NCI-H2196 (cell line): ENCODE results near the gene REXO1.

ENCODE experiments used
- DNase-seq: peaks from one replicate; lab custom pipeline; 2025; ENCODE audit not compliant: unreplicated experiment; lab: John Stamatoyannopoulos, UW

Gene REXO1

DNA sequence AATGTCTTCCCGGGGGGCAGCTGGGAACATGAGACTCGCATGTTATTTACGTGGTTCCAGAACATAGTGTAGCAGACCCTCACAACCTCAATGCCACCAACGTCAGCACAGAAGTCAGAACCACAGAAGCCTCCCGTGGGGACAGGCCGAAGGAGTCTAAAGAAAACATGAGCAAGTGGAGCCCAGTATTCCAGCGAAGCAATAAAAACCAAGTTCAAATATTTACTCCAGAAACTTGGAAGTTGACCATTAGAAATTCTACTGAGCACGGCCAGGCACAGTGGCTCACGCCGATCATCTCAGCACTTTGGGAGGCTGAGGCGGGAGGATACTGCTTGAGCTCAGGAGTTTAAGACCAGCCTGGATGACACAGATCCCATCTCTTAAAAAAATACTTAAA, 18.3 kb downstream of the REXO1 start:
- no peak for DNase-seq

DNA sequence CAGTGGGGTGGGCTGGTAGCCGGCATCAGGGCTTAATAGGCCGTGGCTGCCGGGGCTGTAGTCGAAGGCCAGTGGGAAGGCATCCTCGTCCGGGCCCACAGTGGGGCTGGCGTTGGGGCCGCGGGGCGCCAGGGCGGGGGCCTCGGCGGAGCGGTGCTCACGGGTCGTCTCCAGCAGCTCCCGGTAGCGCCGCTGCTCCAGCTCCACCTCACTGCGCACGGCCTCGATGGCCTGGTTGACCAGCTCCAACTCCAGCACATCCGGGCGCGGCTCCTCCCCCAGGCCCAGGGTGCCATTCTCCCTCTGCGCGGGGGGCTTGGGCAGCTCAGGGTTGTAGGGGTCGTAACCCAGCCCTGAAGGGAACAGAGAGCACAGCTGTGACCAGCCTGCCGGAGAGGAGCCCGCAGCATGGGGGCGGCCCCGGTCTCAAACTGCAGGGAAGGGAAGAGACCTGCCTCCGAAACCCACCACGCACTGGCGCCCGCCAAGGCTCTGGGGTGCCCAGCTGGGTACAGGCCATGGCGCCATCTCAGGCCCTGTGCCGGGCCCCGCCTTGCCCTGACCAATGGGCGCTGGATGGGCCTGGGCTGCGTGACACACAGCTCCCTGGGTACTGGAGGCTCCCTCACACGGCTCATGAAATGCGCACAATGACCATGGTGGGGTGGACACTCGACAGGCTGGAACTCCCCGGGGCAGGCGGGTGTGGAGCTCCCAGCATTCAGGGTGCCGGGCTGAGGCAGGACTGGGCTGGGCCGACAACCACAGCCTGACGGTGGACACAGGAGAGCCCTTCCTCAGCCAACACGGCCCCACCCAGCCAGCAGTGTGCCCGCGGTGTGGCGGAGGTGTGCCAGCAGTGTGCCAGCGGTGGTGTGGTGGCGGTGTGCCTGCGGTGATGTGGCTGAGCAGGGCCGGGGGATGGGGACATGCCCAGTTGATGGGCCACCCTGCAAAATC, 19.7 kb downstream of the REXO1 start:
- DNase-seq: no peak

DNA sequence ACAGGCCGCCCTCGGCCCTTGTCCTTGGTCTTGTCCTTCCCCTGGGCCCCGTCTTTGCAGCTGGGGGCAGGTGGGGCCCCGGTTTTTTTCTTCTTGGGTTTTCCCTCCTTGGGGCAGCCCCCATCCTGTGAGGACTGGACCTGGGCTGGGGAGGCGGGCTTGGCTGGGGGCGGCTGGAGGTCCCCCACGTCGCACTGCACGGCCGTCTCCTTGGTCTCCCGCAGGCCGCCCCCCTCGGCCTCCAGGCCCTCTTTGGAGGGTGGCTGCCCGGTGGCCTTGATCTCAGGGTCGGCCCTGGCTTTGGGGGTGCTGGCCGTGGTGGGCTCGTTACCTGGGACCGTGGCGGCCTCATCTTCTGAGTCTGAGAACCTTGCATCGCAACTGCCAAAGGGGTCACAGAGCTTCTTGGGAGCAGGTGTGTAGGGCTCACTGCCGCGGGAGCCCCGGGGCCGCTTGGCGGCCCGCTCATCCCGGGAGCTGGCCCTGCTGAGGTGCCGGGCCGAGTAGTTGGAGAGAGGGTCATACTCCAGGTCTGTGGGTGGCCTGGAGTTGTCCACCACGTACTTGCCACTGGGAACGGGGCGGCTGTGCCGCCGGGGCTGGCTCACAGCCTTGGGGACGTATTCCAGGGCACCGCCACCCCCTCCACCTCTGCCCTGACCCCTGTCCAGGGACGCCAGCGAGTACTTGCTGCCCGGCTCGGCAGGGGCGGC, 20.6 kb downstream of the REXO1 start:
- DNase-seq: no peak

DNA sequence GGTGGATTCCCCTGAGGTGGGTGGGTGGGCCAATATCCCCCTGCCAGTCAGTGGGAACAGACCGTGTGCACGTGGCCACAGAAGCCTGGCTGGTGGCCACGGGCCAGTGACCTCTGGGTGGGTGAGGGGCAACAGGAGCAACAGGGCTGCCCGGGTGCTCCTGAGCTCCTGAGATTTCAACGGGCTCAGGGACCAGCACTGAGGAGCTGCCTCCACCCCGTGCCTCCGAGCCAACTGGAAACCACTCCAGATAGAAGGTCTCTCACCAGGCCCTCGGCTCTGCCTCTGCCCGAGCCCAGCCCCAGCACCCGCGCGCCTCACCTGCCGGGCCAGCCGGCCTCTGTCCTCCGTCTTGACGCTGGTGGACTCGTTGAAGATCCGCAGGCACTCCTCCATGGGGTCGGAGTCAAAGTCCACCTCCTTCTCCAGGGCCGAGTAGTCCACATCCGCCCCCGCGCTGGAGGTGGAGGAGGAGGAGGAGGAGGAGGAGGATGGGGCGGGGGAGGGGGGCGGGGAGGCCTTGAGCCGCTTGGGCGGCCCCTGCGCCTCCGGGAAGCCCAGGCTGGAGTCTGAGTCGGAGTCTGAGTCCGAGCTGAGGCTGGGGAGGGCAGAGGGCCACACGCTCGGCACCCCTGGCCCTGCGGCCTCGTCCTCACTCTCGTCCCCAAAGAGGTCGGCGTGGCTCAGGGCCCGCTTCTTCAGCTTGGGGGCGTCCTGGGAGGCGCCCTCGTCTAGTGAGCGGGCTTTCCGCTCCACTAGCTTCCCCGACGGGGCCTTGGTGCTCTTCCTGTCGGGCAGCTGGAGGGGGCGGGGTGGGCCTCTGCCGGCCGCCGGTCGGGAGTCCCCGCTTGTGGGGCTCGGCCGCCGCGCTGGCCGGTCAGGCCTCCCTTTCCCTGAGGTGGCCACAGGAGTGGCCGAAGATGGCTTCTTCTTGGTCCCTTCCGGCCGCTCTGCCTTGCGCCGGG, 21.4 kb downstream of the REXO1 start:
- no peak for DNase-seq

DNA sequence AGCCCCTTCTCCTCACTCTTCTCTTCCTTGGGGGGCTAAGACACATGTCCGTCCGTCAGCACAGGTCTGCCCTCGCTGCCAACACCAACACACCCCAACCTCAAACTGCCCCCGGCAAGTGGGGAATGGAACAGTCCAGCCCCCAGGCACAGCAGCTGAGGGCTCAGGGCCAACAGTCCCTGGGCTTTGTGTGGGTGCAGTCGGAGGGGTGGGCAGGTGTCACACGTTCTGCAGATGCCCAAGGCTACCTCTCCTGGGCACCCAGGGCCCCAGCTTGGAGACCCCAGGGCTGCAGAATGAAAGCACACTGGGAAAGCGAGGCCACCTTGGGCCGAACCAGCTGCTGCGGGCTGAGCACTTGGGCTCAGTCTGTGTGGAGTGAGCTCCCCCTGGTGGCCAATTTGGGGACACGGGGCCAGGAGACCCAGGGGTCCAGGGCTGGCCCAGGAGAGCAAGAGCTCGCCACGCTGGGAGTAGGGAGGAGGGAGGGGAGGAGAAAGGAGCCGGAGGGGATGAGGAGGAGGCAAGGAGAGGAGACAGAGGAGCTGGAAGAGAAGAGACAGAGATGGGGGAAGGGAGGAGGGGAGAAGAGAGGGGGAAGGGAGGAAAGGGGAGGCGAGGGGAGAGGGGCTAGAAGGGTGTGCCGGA, 22.2 kb downstream of the REXO1 start:
- peak; percentile 84 for DNase-seq

DNA sequence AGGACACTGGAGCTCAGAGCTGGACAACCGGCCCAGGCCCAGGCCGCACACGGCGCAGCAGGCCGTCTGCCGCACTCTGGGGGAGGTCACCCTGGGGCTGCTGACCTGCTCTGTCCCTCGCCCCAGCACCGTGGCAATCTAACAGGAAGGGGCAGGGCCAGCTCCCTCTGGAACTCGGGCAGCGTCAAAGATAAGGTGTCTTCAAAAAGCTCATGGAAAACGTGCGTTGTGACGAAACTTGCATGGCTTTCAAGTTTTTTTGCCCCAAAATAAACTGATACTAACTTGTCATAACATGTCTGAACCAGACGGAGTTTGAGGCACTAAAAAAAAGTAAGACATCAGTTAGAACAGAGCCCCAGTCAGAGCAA, 24.0 kb downstream of the REXO1 start:
- DNase-seq: no peak

DNA sequence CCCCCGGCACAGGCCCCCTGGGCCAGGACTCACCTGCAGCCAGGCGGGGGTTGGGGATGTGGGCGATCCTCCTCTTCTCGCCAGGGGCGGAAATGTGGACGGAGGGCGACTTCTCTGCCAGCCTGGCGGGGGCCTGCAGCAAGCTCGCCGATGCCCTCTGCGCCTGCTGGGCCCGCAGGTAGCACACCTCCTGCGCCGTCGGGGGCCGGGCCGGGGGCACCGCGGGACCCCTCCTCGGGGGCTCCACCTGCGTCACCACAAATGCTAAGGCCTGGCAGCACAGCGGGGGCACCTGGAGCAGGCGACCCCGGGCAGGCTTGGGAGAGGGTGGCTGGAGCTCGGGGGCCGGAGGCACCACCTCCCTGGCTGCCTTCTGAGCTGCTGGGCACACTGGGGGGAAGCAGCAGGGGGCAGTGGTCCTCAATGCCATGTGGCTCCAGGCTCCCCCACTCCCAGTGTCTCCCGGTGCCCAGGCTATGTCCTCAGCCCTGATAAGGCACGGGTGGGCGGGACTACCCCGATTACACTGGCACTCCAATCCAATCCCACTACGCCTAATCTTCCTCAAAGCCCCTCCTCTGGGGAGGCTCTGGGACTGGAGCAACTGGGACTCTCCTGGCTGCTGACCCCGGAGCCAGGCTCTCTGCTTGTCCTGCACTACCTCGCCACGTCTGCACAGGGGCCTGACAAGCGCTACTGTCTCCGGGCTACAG, 24.6 kb downstream of the REXO1 start:
- DNase-seq: no peak

DNA sequence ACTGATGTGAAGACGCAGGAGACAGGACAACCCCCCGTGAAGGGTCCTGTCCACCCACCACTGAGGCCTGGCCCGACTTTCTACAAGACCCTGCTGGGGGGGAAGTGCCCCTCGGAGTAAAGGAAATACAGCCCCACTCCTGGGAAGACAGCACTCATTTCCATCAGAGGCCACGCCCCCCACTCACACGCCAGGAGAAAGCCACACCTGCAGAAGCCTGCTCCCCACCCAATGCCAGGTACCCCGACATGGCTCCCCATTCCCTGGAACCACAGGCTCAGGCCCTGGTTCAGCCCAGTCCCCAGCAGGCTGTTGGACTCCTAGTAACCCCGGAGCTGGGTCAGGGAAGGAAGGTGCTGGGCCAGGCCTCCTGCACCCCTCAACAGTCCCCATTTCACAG, 25.3 kb downstream of the REXO1 start:
- no peak for DNase-seq

DNA sequence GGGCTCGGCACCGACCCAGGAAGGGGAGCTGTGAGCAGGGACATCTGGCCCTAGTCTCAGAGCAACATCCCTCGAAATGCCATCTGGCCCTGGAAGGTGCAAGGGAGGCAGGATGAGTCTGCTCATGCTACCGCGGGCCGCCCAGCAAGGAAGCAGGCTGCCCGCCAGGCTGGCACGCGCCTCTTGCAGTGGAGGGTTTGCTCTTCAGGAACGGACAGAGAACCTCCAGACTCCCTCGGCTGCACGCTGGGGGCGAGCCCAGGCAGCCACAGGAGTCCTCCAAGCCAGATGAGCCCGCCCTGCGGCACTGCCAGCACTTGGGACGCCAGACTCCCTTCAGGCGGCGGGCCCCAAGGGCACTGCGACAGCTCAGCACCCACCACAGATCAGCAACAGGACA, 26.1 kb downstream of the REXO1 start:
- DNase-seq: no peak

DNA sequence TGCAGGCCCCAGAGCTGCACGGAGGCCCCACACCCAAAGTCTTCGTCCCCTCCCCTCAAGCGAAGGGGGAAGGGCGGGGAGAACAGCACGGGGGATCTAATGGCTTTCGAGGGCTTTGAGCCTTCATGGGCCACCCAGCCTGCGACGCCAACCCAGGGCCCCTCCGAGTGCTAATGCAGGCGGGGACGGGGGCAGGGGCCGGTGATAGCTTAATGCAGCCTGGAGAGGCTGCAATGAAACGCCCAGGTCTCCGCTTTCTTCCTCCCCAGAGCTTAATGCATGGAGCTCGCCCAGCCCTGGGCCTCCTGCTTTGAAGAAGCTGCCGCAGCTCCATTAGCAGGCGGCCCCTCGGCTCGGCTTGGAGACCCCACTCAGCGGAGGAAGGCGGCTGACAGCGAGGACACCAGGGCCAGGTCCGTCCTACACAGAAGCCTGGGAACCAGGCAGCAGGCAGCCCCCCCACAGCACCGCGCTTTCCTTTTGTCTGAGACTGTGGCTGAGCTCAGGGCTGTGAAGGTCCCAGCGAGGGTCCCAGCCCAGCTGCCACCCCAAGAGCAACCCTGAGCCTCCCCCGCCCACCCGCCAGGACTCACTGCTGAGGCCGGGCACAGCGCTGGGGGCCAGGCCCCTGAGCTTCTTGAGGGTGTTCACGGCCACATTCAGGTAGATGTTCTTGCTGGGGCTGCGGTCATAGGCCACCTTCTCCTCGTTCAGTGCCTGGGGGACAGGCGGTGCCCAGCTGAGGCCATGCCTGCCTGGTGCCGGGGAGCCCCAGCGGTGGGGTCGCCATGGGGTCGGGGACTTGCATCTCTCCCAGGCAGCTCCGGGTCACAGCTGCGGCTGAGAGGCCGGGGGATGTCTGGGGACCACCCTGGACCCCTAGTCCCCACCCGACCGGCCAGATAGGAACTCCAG, 28.7 kb downstream of the REXO1 start:
- no peak for DNase-seq

DNA sequence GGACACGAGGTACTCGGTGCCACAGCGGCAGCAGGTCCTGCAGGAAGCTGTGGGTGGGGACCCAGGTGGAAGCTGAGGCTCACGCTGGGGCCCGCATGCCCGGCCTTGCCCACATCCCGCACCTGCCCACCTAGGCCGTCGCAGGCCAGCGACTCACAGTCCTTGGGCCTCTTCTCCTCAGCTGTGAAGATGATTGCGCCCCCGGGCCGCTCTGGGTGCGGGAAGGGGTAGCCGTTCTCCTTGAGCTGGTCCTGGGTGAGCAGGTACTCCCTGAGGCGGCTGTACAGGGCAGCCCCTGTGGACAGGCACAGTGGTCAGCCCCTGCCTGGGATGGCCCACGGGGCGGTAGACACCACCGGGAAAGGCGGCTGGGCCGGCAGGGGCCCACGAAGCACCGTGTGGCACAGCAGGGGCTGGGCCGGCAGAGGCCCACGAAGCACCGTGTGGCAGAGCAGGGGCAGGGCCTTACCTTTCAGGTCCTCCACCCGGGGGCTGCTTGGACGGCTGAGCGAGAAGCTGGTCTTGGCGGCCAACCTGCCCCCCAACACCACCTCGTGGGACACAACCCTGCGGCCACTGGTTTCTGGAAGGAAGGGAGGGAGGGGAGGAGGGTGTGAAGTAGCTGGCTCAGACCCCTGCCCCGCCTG, 29.6 kb downstream of the REXO1 start:
- no peak for DNase-seq

DNA sequence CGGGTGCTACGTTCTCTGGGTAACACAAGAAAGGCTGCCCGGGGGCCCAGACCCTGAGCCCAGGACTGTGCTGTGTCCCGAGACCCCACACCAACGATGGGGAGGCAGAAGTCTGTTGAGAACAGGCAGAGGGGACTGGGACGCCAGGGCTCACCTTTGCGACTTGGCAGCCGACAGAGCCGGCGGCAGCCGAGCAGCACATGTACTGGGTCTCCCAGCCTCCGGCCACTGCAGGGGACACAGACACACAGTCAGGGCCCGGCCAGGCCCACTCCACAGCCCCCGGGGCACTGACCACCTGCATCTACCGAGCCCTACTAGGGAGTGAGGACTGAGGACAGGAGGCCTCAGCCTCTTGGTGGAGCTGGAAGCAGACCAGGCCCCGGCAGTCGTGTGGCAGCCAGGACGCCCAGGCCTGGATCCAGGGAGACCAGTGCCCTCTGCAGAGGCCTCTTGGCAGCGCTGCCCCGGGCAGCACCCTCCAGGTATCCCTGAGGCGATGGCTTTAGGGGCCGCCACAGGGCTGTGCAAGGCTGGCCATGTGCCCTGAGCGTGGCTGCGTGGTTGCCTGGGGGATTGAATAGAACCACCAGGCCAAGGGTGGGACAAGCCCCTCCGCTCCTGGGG, 30.6 kb downstream of the REXO1 start:
- DNase-seq: no peak

DNA sequence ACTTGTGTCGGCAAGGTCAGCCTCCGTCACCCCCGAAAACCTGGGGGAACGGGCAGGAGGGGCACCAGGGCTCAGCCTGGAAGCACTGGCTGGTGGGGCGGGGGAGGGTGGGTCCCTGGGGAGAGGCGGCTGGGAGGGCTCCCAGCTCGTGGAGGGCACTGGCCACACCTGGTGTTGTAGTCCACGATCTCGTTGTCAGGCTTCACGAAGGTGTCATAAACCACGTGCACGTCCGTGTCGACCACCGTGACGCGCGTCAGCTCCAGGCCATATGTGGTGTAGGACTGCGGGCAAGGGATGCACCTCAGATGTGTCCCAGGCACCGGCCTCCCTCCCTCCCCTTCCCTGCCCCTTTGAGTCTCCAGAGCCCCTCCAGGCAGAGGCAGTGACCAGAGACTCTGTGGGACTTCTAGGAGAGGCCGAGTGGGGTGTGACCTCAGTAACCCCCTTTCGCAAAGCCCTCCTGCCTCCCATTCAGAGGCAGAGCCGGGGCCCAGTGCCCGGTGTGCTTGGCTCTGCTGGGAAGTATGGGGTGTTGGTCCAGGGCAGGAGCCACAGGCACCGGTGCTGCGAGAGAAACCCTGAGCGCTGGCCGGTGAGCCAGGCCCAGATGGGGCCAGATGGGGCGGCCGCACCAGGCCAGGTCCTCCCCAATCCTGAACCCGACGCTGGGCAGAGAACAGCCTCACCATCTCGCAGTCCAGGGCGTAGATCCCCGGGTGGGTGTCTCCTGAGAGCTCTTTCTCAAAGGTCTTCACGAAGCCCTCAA, 31.6 kb downstream of the REXO1 start:
- DNase-seq: no peak

DNA sequence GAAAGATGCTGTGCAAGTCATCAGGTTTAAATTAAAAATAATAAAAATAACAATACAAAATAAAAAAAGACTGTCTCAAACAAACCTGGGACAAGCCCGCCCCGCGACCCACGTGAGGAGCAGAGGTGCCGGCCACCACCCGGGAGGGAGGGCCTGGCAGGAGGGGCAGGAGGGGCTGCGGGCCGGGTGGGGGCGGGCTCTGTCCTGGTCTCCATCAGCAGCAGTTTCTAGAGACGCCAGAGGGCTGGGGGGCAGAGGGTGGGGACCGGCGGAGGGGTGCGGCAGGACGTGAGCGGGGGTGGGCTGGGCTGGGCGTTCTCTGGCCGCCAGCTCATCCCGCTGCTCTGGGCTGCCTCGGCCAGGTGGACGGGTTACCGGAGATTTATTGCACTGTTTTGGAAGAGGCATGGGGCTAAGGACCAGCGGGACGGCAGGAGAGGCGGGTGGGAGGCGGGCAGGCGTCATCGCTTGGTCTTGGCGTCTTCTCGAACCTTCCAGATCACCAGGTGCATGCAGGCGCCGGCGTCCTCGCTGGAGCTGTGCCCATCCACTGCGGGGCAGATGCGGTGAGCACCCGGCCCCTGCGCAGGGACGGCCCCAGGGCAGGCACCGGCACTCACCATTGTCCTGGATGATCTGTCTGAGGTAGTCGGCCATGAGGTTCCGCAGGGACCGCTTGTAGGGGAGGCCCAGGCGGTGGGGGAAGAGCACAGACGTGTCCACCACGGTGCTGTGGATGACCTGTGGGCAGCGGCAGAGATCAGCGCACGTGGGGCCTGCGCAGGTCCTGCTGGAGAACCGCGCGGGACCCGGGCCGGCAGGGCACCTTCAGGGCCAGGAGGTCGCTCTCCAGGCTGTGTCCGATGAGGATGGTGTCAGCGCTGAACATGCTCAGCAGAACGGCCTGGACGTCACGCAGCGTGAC, 32.4 kb downstream of the REXO1 start:
- DNase-seq: no peak

DNA sequence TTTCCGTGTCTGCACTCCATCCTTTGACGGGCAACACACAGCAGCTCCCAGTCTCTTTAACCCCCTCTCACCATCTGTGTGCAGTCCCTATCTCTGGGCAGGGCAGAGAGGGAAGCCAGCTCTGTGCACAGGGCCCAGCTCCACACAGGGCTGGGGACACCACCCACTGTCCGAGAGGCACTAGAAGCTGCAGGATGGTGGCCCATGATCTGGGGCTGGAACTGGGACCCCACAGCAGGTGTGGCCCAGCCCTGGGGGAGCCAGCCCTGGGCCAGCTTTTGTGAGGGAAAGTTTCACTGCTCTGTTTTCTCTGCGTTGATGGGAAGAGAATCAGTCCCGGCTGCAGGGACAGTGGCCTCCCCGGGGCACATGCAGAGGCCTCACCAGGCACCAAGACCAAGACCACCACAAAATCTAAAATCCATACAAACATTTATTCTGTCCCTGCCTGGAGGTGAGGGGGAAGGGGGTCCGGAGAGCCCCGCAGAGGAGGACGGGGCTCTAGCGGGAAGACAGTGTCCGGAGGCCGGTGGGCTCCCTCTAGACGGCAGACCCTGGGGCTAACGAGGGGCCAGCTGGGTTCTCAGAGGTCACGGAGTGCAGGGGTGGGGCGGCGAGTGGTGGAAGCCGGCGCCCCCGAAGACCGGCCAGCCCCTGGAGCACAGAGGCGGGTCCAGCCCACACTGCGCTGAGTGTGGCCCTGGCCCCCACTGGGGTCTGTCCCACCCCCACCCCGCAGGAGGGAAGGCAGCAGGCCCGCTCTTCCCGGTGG, 33.3 kb downstream of the REXO1 start:
- no peak for DNase-seq

DNA sequence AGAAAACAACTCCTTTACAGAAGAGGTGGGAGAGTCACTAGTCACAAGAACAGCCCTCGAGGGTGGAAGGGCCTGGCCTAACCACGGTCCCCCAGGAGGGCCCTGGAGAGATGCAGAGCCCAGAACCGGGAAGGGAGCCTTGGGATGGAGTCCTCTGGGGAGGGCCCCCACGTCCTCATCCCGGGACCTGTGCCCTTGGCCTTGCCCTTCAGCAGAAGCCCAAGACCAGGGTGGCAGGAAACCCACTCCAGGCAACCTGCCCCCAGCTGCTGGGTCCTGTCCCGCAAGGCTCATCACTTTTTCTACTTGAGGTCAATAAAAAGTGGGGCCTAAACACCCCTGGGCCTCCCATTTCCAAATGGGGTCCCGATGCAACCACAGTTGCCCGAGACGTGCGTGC, 33.9 kb downstream of the REXO1 start:
- no peak for DNase-seq
